Liver (tissue), 9 donors: ENCODE results near the gene DNAI1. TPM values are rescaled to one million over a fixed set of nuclear protein-coding genes. Genes with fewer than 3 reads are reported as not detected.

Experiments
- DNase-seq: peaks from one replicate; pipeline ENCODE4 v3.0.0-alpha.2; 2017; ENCODE audit warnings: low spot score
- H3K27ac ChIP-seq, 2 donors: one replicate each; pipeline ENCODE4 v1.7.0; 2013; ENCODE audit warnings: inconsistent platforms in 2 of 2, low read length in 2 of 2, control low read depth in 1 of 2, low read depth in 1 of 2, mild to moderate bottlenecking in 1 of 2
- H3K27me3 ChIP-seq, 4 donors: one replicate each; pipeline versions ENCODE4 v1.6.1 to v1.7.0; 2013; ENCODE audit warnings: low read length in 3 of 4, inconsistent platforms in 1 of 4, mild to moderate bottlenecking in 1 of 4, moderate library complexity in 1 of 4; ENCODE audit not compliant: control insufficient read depth in 4 of 4, insufficient read depth in 4 of 4
- H3K36me3 ChIP-seq, 4 donors: one replicate each; pipeline versions ENCODE4 v1.6.1 to v1.7.0; 2013; ENCODE audit warnings: low read length in 3 of 4, mild to moderate bottlenecking in 3 of 4, low read depth in 1 of 4, moderate library complexity in 1 of 4; ENCODE audit not compliant: control insufficient read depth in 4 of 4, insufficient read depth in 3 of 4
- H3K4me1 ChIP-seq, 4 donors: one replicate each; pipeline versions ENCODE4 v1.6.1 to v1.7.0; 2013; ENCODE audit warnings: low read length in 3 of 4, mild to moderate bottlenecking in 3 of 4, moderate library complexity in 1 of 4; ENCODE audit not compliant: control insufficient read depth in 4 of 4, insufficient read depth in 4 of 4
- H3K4me3 ChIP-seq, 3 donors: one replicate each; pipeline versions ENCODE4 v1.6.1 to v1.7.0; 2013; ENCODE audit warnings: low read length in 3 of 3, control low read depth in 1 of 3, low read depth in 1 of 3, mild to moderate bottlenecking in 1 of 3
- H3K9ac ChIP-seq, 2 donors: one replicate each; pipeline ENCODE4 v1.7.0; 2013; ENCODE audit warnings: low read length in 2 of 2, mild to moderate bottlenecking in 2 of 2, moderate library complexity in 2 of 2, control low read depth in 1 of 2, low read depth in 1 of 2
- H3K9me3 ChIP-seq, 4 donors: one replicate each; pipeline versions ENCODE4 v1.6.1 to v1.7.0; 2013; ENCODE audit warnings: low read length in 3 of 4; ENCODE audit not compliant: control insufficient read depth in 4 of 4
- EGR1 ChIP-seq, 2 donors: IDR thresholded peaks; 2 replicates each; pipeline ENCODE4 v1.6.1; 2016 to 2018; ENCODE audit warnings: antibody characterized with exemption in 2 of 2, low read depth in 2 of 2
- FOXA1 ChIP-seq: IDR thresholded peaks from 2 replicates; pipeline ENCODE4 v1.6.1; 2016; ENCODE audit warnings: antibody characterized with exemption
- FOXA2 ChIP-seq: IDR thresholded peaks from 2 replicates; pipeline ENCODE4 v1.6.1; 2016; ENCODE audit warnings: antibody characterized with exemption
- GABPA ChIP-seq, 2 donors: IDR thresholded peaks in 1 of 2; conservative IDR thresholded peaks in 1 of 2; 2 replicates each; pipeline ENCODE4 v1.6.1; 2016; ENCODE audit warnings: antibody characterized with exemption in 2 of 2, mild to moderate bottlenecking in 1 of 2, moderate library complexity in 1 of 2
- HNF4A ChIP-seq, 2 donors: conservative IDR thresholded peaks; 2 replicates each; pipeline ENCODE4 v1.6.1; 2016; ENCODE audit warnings: antibody characterized with exemption in 2 of 2, mild to moderate bottlenecking in 2 of 2
- HNF4G ChIP-seq: IDR thresholded peaks from 2 replicates; pipeline ENCODE4 v1.6.1; 2016; ENCODE audit warnings: antibody characterized with exemption
- JUND ChIP-seq, 2 donors: IDR thresholded peaks; 2 replicates each; pipeline ENCODE4 v1.6.1; 2016; ENCODE audit warnings: antibody characterized with exemption in 2 of 2
- NR2F2 ChIP-seq: IDR thresholded peaks from 2 replicates; pipeline ENCODE4 v1.6.1; 2016; ENCODE audit warnings: antibody characterized with exemption
- RAD21 ChIP-seq, 2 donors: IDR thresholded peaks; 2 replicates each; pipeline ENCODE4 v1.6.1; 2016; ENCODE audit warnings: antibody characterized with exemption in 2 of 2, mild to moderate bottlenecking in 2 of 2
- RXRA ChIP-seq, 2 donors: IDR thresholded peaks; 2 replicates each; pipeline ENCODE4 v1.6.1; 2017 to 2018; ENCODE audit warnings: antibody characterized with exemption in 2 of 2, mild to moderate bottlenecking in 1 of 2
- SP1 ChIP-seq: IDR thresholded peaks from 2 replicates; pipeline ENCODE4 v1.6.1; 2018; ENCODE audit warnings: antibody characterized with exemption, mild to moderate bottlenecking
- TAF1 ChIP-seq: conservative IDR thresholded peaks from 2 replicates; pipeline ENCODE4 v1.6.1; 2016; ENCODE audit warnings: antibody characterized with exemption, mild to moderate bottlenecking
- YY1 ChIP-seq: IDR thresholded peaks from 2 replicates; pipeline ENCODE4 v1.6.1; 2016; ENCODE audit warnings: antibody characterized with exemption, mild to moderate bottlenecking
- WGBS: extraction: QIAGEN DNeasy Blood & Tissue Kit; methylation state at CpG from one replicate; pipeline ENCODE4 v1.1.7; 2013; 5-methylcytosine and 5-hydroxymethylcytosine counted together
- polyA plus RNA-seq, 2 donors: library from polyadenylated mRNA; stranded (reverse) in 1 of 2; unstranded in 1 of 2; fragments of 200-250 nt in 1 of 2; fragments of >200 nt in 1 of 2; fragmentation: Nextera tagmentation in 1 of 2; extraction: Ambion mirVana in 1 of 2; gene quantifications; one replicate each; pipeline versions ENCODE4 v1.2.1 to v1.2.3, GENCODE V29; 2013 to 2015
- total RNA-seq, 2 donors: library from RNA; depleted of rRNA; stranded (reverse); fragments of >200 nt; gene quantifications; one replicate each; pipeline ENCODE4 v1.2.3, GENCODE V29; 2014
- TF ChIP-seq, protein P1 (sequence below): IDR thresholded peaks from 2 replicates; pipeline ENCODE4 v1.6.1; 2016; ENCODE audit warnings: antibody characterized with exemption
- TF ChIP-seq, protein P2 (sequence below): fragments of 150-350 bp; IDR thresholded peaks from 2 replicates; pipeline ENCODE4 v1.5.1; 2017; ENCODE audit warnings: improper control_type of control experiment, low read depth, low read length; ENCODE audit not compliant: missing input control
- TF ChIP-seq, protein P3 (sequence below): IDR thresholded peaks from 2 replicates; pipeline ENCODE4 v1.6.1; 2016; ENCODE audit warnings: antibody characterized with exemption
- TF ChIP-seq, protein P4 (sequence below): IDR thresholded peaks from 2 replicates; pipeline ENCODE4 v1.6.1; 2016; ENCODE audit warnings: antibody characterized with exemption
- TF ChIP-seq, protein P5 (sequence below): IDR thresholded peaks from 2 replicates; pipeline ENCODE4 v1.6.1; 2016; ENCODE audit warnings: antibody characterized with exemption, mild to moderate bottlenecking
- donor health status: healthy.
- donor health status: healthy.
- donor health status: healthy.
- donor health status: healthy.
- donor health status: healthy.

The DNAI1 gene
- total and polyA plus RNA-seq, 4 donors: not detected

DNA sequence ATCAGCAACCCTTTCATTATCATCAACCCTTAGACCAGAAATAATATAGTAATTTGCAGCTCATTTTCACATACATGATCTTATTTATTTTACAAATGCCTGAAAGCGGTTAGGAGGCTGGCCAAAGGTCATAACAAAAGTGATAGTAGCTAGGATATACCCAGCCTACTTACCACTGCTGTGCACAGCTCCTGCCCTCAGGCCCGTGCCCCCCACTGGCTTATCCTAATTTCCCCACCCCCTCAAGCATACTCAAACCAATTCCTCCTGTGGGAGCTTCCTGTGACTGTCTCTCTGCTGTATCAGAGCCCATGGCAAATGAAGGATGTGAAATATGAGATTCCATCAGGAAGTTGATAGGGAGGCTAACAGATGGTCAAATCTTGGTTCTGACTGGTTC is 15.1 kb upstream of the DNAI1 start:
- H3K9ac ChIP-seq: no peak overlapping the region
- TF ChIP-seq NR2F2 (no peak), RAD21 (IDR thresholded peaks at IDR 0.05) (no peak), HNF4A (conservative IDR thresholded peaks at IDR 0.05) (peak in 1 of 2 donors; percentile 21)
- no peak overlapping the region for H3K4me3 ChIP-seq
- no peak for DNase-seq
- H3K27ac ChIP-seq: no peak overlapping the region
- WGBS: 31% methylated on average over 2 of the region's 2 CpGs
- no peaks in the 10 kb centered on the region for H3K36me3 ChIP-seq
- no peaks in the 10 kb centered on the region for H3K9me3 ChIP-seq
- peaks cover 3 to 6% (median 5%) of the 10 kb centered on the region in 4 donors for H3K4me1 ChIP-seq
- H3K27me3 ChIP-seq: no peaks in the 10 kb centered on the region

DNA sequence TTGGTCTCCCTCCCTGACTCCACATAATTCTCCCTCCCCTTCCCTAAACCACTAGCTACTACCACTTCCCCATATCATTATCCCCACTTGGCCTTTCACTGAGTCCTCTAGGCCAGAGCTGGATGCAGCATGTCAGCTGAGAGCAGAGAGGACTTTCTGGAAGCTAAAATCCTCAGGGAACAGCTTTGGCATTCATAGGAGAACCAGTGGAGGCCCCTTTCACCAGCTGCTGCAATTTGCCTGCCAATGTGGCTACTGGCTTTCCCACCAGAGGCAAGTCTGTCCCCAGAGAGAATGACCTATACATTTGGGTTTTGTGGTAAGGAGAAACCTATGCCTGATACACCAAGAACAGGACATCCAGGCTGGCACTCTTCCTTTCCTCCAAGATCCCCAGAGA is 14.6 kb upstream of the DNAI1 start:
- TF ChIP-seq TAF1 (no peak), GABPA (IDR thresholded peaks at IDR 0.05 in 1 of 2, conservative IDR thresholded peaks at IDR 0.05 in 1 of 2) (no peak), SP1 (no peak), EGR1 (IDR thresholded peaks at IDR 0.05; ENCODE audit: low read depth in 2 of 2) (no peak), YY1 (no peak), JUND (IDR thresholded peaks at IDR 0.05) (no peak), NR2F2 (no peak), HNF4G (no peak), RXRA (IDR thresholded peaks at IDR 0.05) (no peak), FOXA1 (no peak)
- TF ChIP-seq, protein P1, sequence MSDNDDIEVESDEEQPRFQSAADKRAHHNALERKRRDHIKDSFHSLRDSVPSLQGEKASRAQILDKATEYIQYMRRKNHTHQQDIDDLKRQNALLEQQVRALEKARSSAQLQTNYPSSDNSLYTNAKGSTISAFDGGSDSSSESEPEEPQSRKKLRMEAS: no peak
- TF ChIP-seq, protein P2, sequence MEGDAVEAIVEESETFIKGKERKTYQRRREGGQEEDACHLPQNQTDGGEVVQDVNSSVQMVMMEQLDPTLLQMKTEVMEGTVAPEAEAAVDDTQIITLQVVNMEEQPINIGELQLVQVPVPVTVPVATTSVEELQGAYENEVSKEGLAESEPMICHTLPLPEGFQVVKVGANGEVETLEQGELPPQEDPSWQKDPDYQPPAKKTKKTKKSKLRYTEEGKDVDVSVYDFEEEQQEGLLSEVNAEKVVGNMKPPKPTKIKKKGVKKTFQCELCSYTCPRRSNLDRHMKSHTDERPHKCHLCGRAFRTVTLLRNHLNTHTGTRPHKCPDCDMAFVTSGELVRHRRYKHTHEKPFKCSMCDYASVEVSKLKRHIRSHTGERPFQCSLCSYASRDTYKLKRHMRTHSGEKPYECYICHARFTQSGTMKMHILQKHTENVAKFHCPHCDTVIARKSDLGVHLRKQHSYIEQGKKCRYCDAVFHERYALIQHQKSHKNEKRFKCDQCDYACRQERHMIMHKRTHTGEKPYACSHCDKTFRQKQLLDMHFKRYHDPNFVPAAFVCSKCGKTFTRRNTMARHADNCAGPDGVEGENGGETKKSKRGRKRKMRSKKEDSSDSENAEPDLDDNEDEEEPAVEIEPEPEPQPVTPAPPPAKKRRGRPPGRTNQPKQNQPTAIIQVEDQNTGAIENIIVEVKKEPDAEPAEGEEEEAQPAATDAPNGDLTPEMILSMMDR: no peak
- TF ChIP-seq, protein P3, sequence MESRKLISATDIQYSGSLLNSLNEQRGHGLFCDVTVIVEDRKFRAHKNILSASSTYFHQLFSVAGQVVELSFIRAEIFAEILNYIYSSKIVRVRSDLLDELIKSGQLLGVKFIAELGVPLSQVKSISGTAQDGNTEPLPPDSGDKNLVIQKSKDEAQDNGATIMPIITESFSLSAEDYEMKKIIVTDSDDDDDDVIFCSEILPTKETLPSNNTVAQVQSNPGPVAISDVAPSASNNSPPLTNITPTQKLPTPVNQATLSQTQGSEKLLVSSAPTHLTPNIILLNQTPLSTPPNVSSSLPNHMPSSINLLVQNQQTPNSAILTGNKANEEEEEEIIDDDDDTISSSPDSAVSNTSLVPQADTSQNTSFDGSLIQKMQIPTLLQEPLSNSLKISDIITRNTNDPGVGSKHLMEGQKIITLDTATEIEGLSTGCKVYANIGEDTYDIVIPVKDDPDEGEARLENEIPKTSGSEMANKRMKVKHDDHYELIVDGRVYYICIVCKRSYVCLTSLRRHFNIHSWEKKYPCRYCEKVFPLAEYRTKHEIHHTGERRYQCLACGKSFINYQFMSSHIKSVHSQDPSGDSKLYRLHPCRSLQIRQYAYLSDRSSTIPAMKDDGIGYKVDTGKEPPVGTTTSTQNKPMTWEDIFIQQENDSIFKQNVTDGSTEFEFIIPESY: no peak
- DNase-seq: no peak

DNA sequence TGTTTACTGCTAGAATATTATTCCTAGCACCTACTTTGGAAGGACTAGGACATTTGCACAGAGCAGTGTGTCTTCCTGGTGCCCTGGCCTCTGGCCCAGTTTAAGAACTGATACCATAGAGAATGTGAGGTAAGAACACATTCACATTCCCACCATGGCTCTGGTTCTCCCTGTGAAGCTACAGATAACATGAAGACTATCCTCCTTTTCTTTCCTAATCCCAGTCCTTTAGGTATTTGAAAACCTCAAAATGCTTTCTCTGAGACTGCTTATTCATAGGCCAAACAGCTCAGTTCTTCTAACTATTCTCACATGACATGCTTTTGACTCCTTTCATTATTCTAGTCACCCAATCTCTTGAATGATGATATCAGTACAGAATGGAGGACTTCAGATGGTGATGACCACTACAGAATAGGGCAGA is 12.1 kb upstream of the DNAI1 start:
- TF ChIP-seq YY1: no peak
- TF ChIP-seq FOXA1: no peak
- TF ChIP-seq, protein P4, sequence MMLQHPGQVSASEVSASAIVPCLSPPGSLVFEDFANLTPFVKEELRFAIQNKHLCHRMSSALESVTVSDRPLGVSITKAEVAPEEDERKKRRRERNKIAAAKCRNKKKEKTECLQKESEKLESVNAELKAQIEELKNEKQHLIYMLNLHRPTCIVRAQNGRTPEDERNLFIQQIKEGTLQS: no peak
- TF ChIP-seq GABPA (IDR thresholded peaks at IDR 0.05 in 1 of 2, conservative IDR thresholded peaks at IDR 0.05 in 1 of 2): no peak
- TF ChIP-seq, protein P5, sequence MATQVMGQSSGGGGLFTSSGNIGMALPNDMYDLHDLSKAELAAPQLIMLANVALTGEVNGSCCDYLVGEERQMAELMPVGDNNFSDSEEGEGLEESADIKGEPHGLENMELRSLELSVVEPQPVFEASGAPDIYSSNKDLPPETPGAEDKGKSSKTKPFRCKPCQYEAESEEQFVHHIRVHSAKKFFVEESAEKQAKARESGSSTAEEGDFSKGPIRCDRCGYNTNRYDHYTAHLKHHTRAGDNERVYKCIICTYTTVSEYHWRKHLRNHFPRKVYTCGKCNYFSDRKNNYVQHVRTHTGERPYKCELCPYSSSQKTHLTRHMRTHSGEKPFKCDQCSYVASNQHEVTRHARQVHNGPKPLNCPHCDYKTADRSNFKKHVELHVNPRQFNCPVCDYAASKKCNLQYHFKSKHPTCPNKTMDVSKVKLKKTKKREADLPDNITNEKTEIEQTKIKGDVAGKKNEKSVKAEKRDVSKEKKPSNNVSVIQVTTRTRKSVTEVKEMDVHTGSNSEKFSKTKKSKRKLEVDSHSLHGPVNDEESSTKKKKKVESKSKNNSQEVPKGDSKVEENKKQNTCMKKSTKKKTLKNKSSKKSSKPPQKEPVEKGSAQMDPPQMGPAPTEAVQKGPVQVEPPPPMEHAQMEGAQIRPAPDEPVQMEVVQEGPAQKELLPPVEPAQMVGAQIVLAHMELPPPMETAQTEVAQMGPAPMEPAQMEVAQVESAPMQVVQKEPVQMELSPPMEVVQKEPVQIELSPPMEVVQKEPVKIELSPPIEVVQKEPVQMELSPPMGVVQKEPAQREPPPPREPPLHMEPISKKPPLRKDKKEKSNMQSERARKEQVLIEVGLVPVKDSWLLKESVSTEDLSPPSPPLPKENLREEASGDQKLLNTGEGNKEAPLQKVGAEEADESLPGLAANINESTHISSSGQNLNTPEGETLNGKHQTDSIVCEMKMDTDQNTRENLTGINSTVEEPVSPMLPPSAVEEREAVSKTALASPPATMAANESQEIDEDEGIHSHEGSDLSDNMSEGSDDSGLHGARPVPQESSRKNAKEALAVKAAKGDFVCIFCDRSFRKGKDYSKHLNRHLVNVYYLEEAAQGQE: no peak
- TF ChIP-seq HNF4G: no peak
- no peak for TF ChIP-seq FOXA2
- no peak for DNase-seq
- H3K9ac ChIP-seq: no peak overlapping the region
- H3K27me3 ChIP-seq: no peaks in the 10 kb centered on the region
- no peaks in the 10 kb centered on the region for H3K9me3 ChIP-seq
- peaks cover 0 to 6% (median 5%) of the 10 kb centered on the region in 4 donors for H3K4me1 ChIP-seq
- H3K27ac ChIP-seq: no peak overlapping the region
- no peaks in the 10 kb centered on the region for H3K36me3 ChIP-seq
- H3K4me3 ChIP-seq: no peak overlapping the region

More for the DNA sequence above, 14.6 kb upstream of the DNAI1 start:
- Histone ChIP-seq H3K4me3 (no peak overlapping the region), H3K36me3 (no peaks in the 10 kb centered on the region), H3K27me3 (no peaks in the 10 kb centered on the region), H3K9ac (no peak overlapping the region), H3K27ac (no peak overlapping the region), H3K9me3 (no peaks in the 10 kb centered on the region), H3K4me1 (peaks cover 3 to 6% (median 5%) of the 10 kb centered on the region in 4 donors)
